ENCODE data around the gene A2M.

Gene A2M

DNA sequence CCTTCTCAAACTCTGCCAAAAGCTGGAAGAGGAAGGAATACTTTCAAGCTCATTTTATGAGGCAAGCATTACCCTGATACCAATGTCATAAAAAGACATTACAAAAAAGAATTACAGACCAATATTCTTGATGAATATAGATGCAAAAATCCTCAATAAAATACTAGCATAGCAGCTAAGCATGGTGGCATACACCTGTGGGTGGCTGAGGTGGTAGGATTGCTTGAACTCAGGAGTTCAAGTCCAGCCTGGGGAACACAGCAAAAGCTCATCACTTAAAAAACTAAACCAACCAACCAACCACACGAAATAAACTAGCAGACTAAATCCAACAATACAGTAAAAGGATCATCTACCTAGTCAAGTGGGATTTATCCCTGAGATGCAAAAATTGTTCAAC lies 29.6 kb downstream of the A2M start:
- ChIA-PET CTCF (interaction anchor here (1.6 kb wide), 1 partner anchor 22 kb away, joined by 6 read pairs; no protein-coding TSS in a partner anchor), POLR2A (no interaction called here)
- DNase-seq (ENCODE audit: extremely low spot score) = no peak
- TF ChIP-seq, protein P1, sequence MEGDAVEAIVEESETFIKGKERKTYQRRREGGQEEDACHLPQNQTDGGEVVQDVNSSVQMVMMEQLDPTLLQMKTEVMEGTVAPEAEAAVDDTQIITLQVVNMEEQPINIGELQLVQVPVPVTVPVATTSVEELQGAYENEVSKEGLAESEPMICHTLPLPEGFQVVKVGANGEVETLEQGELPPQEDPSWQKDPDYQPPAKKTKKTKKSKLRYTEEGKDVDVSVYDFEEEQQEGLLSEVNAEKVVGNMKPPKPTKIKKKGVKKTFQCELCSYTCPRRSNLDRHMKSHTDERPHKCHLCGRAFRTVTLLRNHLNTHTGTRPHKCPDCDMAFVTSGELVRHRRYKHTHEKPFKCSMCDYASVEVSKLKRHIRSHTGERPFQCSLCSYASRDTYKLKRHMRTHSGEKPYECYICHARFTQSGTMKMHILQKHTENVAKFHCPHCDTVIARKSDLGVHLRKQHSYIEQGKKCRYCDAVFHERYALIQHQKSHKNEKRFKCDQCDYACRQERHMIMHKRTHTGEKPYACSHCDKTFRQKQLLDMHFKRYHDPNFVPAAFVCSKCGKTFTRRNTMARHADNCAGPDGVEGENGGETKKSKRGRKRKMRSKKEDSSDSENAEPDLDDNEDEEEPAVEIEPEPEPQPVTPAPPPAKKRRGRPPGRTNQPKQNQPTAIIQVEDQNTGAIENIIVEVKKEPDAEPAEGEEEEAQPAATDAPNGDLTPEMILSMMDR (IDR thresholded peaks at IDR 0.05; ENCODE audit: control extremely low read depth, extremely low read depth, low read depth, missing control alignments) = no peak

DNA sequence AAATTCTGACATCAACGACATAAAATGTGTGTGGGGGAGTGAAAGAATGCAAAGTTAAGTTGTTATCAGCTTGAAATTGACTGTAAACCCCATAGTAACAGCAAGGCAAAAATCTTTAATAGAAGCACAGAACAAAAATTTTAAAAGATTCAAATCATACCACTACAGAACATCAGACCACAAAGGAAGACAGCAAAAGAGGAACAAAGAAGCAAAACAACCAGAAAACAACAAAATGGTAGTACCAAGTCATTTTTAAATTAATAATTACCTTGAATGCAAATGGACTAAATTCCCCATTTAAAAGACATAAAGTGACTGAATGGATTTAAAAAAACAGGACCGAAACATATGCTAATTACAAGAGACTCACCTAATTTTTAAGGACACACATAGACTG lies 31.3 kb downstream of the A2M start:
- ChIA-PET CTCF (interaction anchor here (1.5 kb wide), 1 partner anchor 10 kb away, joined by 4 read pairs; no protein-coding TSS in a partner anchor), POLR2A (no interaction called here)
- TF ChIP-seq, protein P1 (IDR thresholded peaks at IDR 0.05; ENCODE audit: control extremely low read depth, extremely low read depth, low read depth, missing control alignments) = no peak
- no peak for DNase-seq (ENCODE audit: extremely low spot score)

DNA sequence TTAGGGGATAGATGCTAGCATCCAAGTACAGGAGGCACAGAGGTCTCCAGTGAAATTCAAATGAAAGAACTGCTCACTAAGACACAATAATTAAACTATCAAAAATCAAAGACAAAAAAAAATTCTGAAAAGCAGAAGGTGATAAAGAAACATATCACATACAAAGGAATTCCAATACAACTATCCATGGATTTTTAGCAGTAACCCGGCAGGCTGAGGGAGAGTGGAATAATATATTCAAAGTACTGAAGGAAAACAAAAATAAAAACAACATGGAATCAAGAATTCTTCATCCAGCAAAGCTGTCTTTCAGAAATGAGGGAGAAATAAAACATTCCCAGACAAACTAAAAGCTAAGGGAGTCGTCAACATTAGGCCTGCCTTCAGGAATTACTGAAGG lies 31.9 kb downstream of the A2M start:
- ChIA-PET POLR2A (no interaction called here), CTCF (interaction anchor here (1.5 kb wide), 1 partner anchor 11 kb away, joined by 4 read pairs; no protein-coding TSS in a partner anchor)
- TF ChIP-seq, protein P1 (IDR thresholded peaks at IDR 0.05; ENCODE audit: control extremely low read depth, extremely low read depth, low read depth, missing control alignments) = no peak
- DNase-seq (ENCODE audit: extremely low spot score) = no peak

DNA sequence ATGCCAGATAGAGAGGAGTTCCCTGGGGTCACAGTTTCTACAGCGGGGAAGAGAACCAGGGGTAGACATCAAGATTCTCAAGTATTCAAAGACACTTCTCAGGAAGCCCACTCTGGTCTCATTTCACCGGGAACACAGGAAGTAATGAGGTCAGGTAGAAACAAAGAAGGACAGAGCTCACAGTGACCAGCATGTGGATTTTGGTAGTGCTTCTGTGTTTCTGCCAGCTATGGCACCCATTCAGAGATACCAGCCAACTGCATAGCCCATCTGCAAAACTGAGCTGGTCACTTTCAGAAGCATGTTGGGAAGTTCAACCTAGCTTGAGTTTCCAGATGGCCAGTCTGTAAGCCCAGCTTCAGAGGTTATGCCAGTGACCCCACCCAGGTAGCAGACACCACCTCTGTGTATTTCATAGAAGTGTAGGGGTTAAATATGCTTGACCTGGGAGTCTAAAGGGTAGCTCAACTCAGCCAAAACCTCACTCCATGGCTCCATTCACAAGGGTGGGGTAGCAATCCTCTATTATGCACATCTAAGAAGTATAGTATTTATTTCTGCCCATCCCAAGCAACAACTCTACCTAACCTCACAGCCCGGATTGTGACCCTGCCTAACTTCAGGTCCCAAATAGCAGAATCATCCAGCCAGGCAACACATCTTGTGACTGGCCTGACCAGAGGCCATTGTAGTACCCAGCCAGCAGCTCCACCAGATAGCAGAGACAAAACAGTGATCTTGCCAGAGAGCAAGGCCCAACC lies 33.9 kb downstream of the A2M start:
- POLR2A ChIA-PET = no interaction called here
- DNase-seq (ENCODE audit: extremely low spot score) = no peak
- CTCF ChIA-PET = interaction anchor here (0.7 to 1.1 kb wide), 2 partner anchors 32 to 538 kb away, joined by 3 to 7 read pairs; no protein-coding TSS in a partner anchor
- TF ChIP-seq, protein P1 (IDR thresholded peaks at IDR 0.05; ENCODE audit: control extremely low read depth, extremely low read depth, low read depth, missing control alignments) = no peak

DNA sequence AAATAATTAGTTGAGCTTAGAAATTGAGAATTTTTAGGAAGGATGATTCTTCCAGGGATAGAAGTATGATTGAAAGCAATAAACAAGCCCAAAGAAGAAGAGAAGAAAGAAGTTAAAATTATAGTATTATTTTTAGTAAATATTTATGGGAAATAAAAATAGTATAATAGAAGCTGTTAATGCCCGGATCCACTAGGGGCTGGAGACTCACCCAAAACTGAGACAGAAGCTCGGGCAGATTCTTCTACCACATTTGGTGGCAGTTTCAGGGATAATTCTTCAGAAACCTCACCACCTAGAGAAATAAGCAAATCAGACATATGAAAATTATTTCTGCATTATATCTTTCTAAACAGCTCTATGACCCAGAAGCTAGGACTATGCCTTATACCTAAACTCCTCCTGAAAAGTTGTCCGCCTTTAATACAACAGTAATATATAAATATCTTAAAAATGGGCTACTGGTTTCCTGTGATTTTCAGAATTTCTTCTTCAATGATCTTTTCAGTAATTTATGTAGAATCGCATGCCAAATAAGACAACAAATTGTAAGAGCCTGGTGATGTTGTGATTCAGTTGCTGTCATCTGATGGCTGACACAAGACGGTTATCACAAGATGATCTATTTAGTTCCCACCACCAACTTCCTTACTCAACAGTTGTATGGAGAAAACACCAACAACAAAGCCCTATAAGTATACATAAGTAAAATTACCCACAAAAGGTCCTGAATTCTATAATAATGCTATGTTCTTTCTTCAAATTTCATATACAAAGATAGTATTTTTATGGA lies 35.6 kb downstream of the A2M start:
- DNase-seq (ENCODE audit: extremely low spot score) = no peak
- TF ChIP-seq, protein P1 (IDR thresholded peaks at IDR 0.05; ENCODE audit: control extremely low read depth, extremely low read depth, low read depth, missing control alignments) = no peak
- ChIA-PET CTCF (interaction anchor here (0.8 to 1.6 kb wide), 3 partner anchors 14 to 22 kb away, joined by 3 to 5 read pairs (median 5); no protein-coding TSS in a partner anchor), POLR2A (no interaction called here)

DNA sequence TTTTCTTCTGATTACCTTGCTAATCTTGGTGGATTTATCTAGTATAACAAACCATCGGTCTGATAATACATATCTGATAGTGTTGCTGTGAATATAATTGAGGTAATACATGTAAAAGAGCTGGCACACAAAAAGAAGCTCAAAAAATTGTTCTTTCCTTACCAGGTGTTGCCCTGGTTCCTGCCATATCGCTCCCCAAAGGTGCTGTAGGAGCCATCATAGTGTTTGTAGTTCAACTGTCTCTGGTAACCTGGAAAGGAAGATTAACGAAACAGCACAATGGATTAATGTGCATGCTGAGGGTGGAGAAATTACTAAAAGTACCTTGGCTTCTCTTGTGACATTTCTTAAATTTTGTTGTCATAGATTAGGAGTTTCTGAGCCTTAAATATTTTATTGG lies 36.6 kb downstream of the A2M start:
- ChIA-PET CTCF (interaction anchor here (0.7 to 1.6 kb wide), 4 partner anchors 13 to 29 kb away, joined by 3 to 5 read pairs (median 4); no protein-coding TSS in a partner anchor), POLR2A (no interaction called here)
- TF ChIP-seq, protein P1 (IDR thresholded peaks at IDR 0.05; ENCODE audit: control extremely low read depth, extremely low read depth, low read depth, missing control alignments) = no peak
- DNase-seq (ENCODE audit: extremely low spot score) = no peak

All from GM10248 (cell line).